ENCODE results near the gene LPP. TPM values are rescaled to one million over a fixed set of nuclear protein-coding genes. Genes with fewer than 3 reads are reported as not detected.

Gene LPP
- total and polyA plus RNA-seq, 9 of the 15 experiments (the other 6 are each of a cell fraction or from before 2014, with no cell fraction given) = 0.07 to 0.18 TPM; not detected in 7

DNA sequence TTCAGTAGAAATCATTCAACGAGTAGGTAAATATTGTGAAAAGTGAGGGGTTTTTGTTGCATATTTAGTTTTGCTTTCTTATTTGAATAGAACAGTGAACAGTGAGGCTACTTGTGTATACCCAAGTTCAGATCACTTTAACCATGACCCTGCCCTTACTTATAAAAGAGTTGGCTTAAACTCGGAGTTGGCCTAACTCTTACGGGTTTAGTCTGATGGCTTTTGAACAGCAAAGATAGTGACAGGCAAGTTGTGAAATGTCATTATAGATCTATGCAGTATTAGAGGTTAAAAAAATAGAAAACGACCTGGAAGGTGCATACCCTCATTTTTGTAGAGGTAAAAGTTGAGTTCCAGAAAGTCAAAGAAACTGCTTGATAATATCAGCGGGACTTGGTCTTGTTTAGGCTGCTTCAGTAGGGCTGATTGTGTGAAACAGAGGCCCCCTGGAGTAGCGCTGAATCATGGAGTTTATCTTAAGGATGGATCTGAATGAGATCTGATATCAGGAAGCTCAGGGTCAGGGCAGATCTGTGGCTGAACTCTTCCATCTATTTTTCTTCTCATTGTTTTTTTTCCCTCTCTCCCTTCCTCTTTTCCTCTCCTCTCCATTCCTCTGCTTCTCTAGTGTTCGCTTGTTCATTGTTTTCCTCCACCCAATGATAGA is 359.8 kb downstream of the LPP start:
- H3K4me2 ChIP-seq (ENCODE audit: insufficient read depth, low read length) = no peak overlapping the region
- intact Hi-C loops (cut with micrococcal nuclease) = no loop called here
- no peak for FAIRE-seq
- TF ChIP-seq, protein P1, sequence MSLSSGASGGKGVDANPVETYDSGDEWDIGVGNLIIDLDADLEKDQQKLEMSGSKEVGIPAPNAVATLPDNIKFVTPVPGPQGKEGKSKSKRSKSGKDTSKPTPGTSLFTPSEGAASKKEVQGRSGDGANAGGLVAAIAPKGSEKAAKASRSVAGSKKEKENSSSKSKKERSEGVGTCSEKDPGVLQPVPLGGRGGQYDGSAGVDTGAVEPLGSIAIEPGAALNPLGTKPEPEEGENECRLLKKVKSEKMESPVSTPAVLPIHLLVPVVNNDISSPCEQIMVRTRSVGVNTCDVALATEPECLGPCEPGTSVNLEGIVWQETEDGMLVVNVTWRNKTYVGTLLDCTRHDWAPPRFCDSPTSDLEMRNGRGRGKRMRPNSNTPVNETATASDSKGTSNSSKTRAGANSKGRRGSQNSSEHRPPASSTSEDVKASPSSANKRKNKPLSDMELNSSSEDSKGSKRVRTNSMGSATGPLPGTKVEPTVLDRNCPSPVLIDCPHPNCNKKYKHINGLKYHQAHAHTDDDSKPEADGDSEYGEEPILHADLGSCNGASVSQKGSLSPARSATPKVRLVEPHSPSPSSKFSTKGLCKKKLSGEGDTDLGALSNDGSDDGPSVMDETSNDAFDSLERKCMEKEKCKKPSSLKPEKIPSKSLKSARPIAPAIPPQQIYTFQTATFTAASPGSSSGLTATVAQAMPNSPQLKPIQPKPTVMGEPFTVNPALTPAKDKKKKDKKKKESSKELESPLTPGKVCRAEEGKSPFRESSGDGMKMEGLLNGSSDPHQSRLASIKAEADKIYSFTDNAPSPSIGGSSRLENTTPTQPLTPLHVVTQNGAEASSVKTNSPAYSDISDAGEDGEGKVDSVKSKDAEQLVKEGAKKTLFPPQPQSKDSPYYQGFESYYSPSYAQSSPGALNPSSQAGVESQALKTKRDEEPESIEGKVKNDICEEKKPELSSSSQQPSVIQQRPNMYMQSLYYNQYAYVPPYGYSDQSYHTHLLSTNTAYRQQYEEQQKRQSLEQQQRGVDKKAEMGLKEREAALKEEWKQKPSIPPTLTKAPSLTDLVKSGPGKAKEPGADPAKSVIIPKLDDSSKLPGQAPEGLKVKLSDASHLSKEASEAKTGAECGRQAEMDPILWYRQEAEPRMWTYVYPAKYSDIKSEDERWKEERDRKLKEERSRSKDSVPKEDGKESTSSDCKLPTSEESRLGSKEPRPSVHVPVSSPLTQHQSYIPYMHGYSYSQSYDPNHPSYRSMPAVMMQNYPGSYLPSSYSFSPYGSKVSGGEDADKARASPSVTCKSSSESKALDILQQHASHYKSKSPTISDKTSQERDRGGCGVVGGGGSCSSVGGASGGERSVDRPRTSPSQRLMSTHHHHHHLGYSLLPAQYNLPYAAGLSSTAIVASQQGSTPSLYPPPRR (CRISPR knock-in tag; IDR thresholded peaks at IDR 0.05; ENCODE audit: borderline replicate concordance) = no peak
- TF ChIP-seq CTBP1 (IDR thresholded peaks at IDR 0.05; ENCODE audit: borderline replicate concordance) (no peak), CREM (IDR thresholded peaks at IDR 0.05; ENCODE audit: low read depth) (no peak), CEBPZ (IDR thresholded peaks at IDR 0.05; ENCODE audit: borderline replicate concordance, low read depth, low read length) (no peak), FUS (optimal IDR thresholded peaks at IDR 0.05; ENCODE audit: low read depth, low read length) (no peak), SMARCB1 (IDR thresholded peaks at IDR 0.05; ENCODE audit: insufficient read length, low read depth) (no peak), SMC3 (conservative IDR thresholded peaks at IDR 0.05; ENCODE audit: insufficient read depth, low read depth, low read length) (no peak), DNMT1 (IDR thresholded peaks at IDR 0.05) (no peak), PHB2 (IDR thresholded peaks at IDR 0.05; ENCODE audit: low read depth) (no peak), ZMIZ1 (IDR thresholded peaks at IDR 0.05; ENCODE audit: low read depth in 2 of 2, low read length in 2 of 2) (no peak)

More for the DNA sequence above, 359.8 kb downstream of the LPP start:
- Histone ChIP-seq H3K36me3 (ENCODE audit: control insufficient read depth, insufficient read depth, low read length) (no peaks in the 10 kb centered on the region), H3K9ac (ENCODE audit: insufficient read depth in 1 of 2, low read depth in 2 of 2, low read length in 2 of 2) (no peak overlapping the region), H4K20me1 (replicated peaks; ENCODE audit: control insufficient read depth, insufficient read depth, low read length) (no peaks in the 10 kb centered on the region), H3K27ac (ENCODE audit: extremely low read depth, low read depth, low read length) (no peak overlapping the region), H3K79me2 (ENCODE audit: control insufficient read depth, insufficient read depth, low read length) (no peaks in the 10 kb centered on the region), H3K9me1 (ENCODE audit: control insufficient read depth, insufficient read depth, low read length) (no peaks in the 10 kb centered on the region), H3K4me1 (replicated peaks in 1 of 2; ENCODE audit: control insufficient read depth in 2 of 2, insufficient read depth in 2 of 2, low read length in 2 of 2) (no peaks in the 10 kb centered on the region), H3K9me3 (replicated peaks; ENCODE audit: control insufficient read depth, insufficient read depth, low read depth, low read length) (no peaks in the 10 kb centered on the region), H2AFZ (ENCODE audit: low read depth, low read length) (no peak overlapping the region), H3K27me3 (ENCODE audit: control insufficient read depth in 2 of 2, insufficient read depth in 2 of 2, low read length in 2 of 2) (no peaks in the 10 kb centered on the region), H3K4me3 (no peak overlapping the region)
- DNase-seq (ENCODE audit: extremely low read depth in 1 of 4, low spot score in 3 of 4) = no peak
- in situ Hi-C loops (cut with MboI) = no loop called here
- no peak for ATAC-seq
- no TSS peak for BruUV-seq (replicated peaks)
- ChIA-PET POLR2A (no interaction called here), CTCF (ENCODE audit: low intra/inter-chr PET ratio) (no interaction called here)
- under 1% methylated on average over 7 of the region's 7 CpGs for WGBS (ENCODE audit: insufficient coverage, low coverage, missing lambda C conversion rate)

All from K562 (cell line).